RWPE2 (cell line): ENCODE results near the gene PPP1R8.

ENCODE experiments used
- ATAC-seq: fragments of 200-7000 bp; cut with Tn5 transposase; 3 replicates; pipeline ENCODE4 v1.9.1; 2021; ENCODE audit warnings: low read depth
- DNase-seq: peaks from one replicate; pipeline ENCODE4 v3.0.0-alpha.2; 2020; ENCODE audit warnings: low spot score
- H3K27ac ChIP-seq: fragments of 450-650 bp; 2 replicates; pipeline ENCODE4 v1.5.1; 2017; ENCODE audit warnings: mild to moderate bottlenecking; ENCODE audit not compliant: poor library complexity, severe bottlenecking
- H3K27me3 ChIP-seq: fragments of 250-450 bp; sonication (Bioruptor Pico); 2 replicates; pipeline ENCODE4 v1.5.1; 2021; ENCODE audit warnings: mild to moderate bottlenecking, moderate library complexity; ENCODE audit not compliant: insufficient read depth, poor library complexity, severe bottlenecking
- H3K36me3 ChIP-seq: fragments of 250-450 bp; sonication (Bioruptor Pico); 2 replicates; pipeline ENCODE4 v1.5.1; 2020; ENCODE audit warnings: low read depth, mild to moderate bottlenecking, moderate library complexity
- H3K4me1 ChIP-seq: fragments of 250-450 bp; sonication (Bioruptor Pico); 2 replicates; pipeline ENCODE4 v1.5.1; 2021; ENCODE audit warnings: mild to moderate bottlenecking, moderate library complexity; ENCODE audit not compliant: insufficient read depth, poor library complexity, severe bottlenecking
- H3K4me3 ChIP-seq: fragments of 250-450 bp; sonication (Bioruptor Pico); 2 replicates; pipeline ENCODE4 v1.5.1; 2021; ENCODE audit warnings: mild to moderate bottlenecking, moderate library complexity; ENCODE audit not compliant: severe bottlenecking
- H3K9me3 ChIP-seq: fragments of 250-450 bp; sonication (Bioruptor Pico); 2 replicates; pipeline ENCODE4 v1.5.1; 2021; ENCODE audit warnings: mild to moderate bottlenecking, moderate library complexity; ENCODE audit not compliant: severe bottlenecking
- CTCF ChIP-seq: fragments of 450-650 bp; IDR thresholded peaks from one replicate; pipeline ENCODE4 v1.5.1; 2017; ENCODE audit warnings: mild to moderate bottlenecking, moderate library complexity; ENCODE audit not compliant: poor library complexity, severe bottlenecking

Gene PPP1R8

GRCh38 chr1:27863538-27863915 is 32.9 kb downstream of the PPP1R8 start:
- Histone ChIP-seq H3K9me3 (no peaks in the 10 kb centered on the region), H3K27me3 (no peaks in the 10 kb centered on the region), H3K4me1 (peaks cover 17% of the 10 kb centered on the region), H3K36me3 (no peaks in the 10 kb centered on the region), H3K27ac (peak overlapping the region; percentile 38), H3K4me3 (no peak overlapping the region)
- ATAC-seq (no peak), DNase-seq (no peak)
- TF ChIP-seq CTCF, result no peak

- no peaks in the 10 kb centered on the region for H3K36me3 ChIP-seq
- ATAC-seq (no peak), DNase-seq (no peak)
- TF ChIP-seq CTCF, result no peak
- no peaks in the 10 kb centered on the region for H3K9me3 ChIP-seq
- no peaks in the 10 kb centered on the region for H3K27me3 ChIP-seq
- H3K4me1 ChIP-seq, result peaks cover 18% of the 10 kb centered on the region
- no peak overlapping the region for H3K4me3 ChIP-seq
- H3K27ac ChIP-seq, result no peak overlapping the region
These were observed 33.8 kb downstream of the PPP1R8 start for GRCh38 chr1:27864264-27864895.

- Histone ChIP-seq H3K9me3 (no peaks in the 10 kb centered on the region), H3K36me3 (no peaks in the 10 kb centered on the region), H3K4me3 (no peak overlapping the region), H3K27me3 (no peaks in the 10 kb centered on the region), H3K4me1 (peaks cover 18% of the 10 kb centered on the region), H3K27ac (no peak overlapping the region)
- no peak for TF ChIP-seq CTCF
- no peak for DNase-seq
- ATAC-seq, result no peak
These were observed 35.2 kb downstream of the PPP1R8 start for GRCh38 chr1:27865821-27866220.

GRCh38 chr1:27868556-27868931 is 38.0 kb downstream of the PPP1R8 start:
- no peaks in the 10 kb centered on the region for H3K27me3 ChIP-seq
- no peaks in the 10 kb centered on the region for H3K9me3 ChIP-seq
- no peak overlapping the region for H3K4me3 ChIP-seq
- H3K4me1 ChIP-seq, result peaks cover 9% of the 10 kb centered on the region
- TF ChIP-seq CTCF, result no peak
- no peak overlapping the region for H3K27ac ChIP-seq
- DNase-seq, result peak; percentile 54
- no peak for ATAC-seq
- H3K36me3 ChIP-seq, result no peaks in the 10 kb centered on the region

- TF ChIP-seq CTCF, result no peak
- no peak overlapping the region for H3K4me3 ChIP-seq
- no peak for DNase-seq
- peaks cover 3% of the 10 kb centered on the region for H3K4me1 ChIP-seq
- no peaks in the 10 kb centered on the region for H3K36me3 ChIP-seq
- no peaks in the 10 kb centered on the region for H3K27me3 ChIP-seq
- no peak overlapping the region for H3K27ac ChIP-seq
- H3K9me3 ChIP-seq, result no peaks in the 10 kb centered on the region
- no peak for ATAC-seq
These were observed 38.5 kb downstream of the PPP1R8 start for GRCh38 chr1:27868932-27869718.
